NCI-H748 treated with DMSO at 0.1 percent for 48 hours (cell line): ENCODE measurements around the gene GTF2H2C.
"Not testable (repeated sequence)": the region's sequence is repeated elsewhere in the genome, so short reads cannot be mapped to it uniquely, and the experiment has no call there.

Source experiments
- DNase-seq: peaks from one replicate; lab custom pipeline; 2025; lab: John Stamatoyannopoulos, UW

The GTF2H2C gene

DNA sequence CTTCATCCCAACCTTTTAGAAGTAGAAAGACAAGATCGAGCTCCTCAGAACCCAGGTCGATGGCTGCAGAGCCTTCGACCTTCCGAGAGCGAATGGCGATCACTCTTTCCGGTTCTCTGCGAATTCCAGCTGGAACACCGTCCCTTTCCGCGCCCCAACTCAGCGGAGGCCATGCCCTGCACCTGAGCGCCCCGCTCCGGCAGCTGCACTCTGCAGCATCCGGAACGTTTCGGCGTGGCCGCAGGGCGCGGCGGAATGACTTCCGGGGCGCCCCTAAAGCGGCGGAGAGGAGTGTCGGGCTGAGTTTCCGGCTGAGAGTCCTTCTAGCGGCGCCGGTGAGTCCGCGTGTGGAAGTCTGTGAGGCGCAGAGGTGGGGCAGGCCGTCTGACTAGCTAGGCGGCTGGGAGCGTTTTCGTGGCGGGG is at the start of gene GTF2H2C:
Gene GTF2H2C, plus strand, starts transcription at position 284 of the 423 bp plus-strand sequence. CDS start 4,942 bp downstream, outside the sequence.
- not testable (repeated sequence) for DNase-seq

DNA sequence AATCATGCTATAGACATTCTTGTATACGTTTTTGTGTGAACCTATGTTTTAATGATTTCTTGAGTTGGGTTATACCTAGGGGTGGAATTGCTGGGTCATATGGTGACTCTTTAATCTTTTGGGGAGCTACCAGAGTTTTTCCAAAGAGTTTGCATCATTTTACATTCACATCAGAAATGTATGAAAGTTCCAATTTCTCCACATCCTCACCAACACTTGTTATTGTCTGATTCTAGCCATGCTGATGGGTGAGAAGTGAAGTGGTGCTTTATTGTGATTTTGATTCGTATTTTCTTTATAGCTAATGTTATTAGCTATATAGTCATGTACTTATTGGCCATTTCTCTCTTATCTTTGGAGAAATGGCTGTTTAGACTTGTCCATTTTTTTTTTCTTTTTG is 49.3 kb upstream of the GTF2H2C start:
- no peak for DNase-seq

DNA sequence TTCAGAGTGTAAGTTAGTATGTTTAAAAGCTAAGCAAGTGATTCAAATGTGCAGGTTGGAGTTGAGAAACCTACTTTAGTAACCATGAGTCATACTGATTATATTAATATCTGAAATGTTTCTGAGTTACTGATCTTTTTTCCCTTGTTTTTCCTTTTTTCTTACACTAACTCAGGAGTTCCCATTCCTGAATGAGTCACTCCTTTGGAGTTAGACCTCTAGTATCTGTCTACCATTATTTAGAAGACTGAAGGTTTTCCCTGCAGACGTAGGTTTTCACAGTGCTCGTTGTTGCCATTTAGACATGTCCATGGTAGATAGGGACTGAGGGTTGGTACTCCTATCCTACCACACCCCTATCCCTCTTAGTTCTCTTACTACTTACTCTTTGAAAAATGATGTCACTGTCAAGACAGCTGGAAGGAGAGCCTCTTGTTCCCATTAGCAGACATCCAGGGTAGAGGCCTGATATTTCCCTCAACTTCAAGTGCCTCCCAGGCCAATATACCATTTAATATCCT is 47.2 kb upstream of the GTF2H2C start:
- no peak for DNase-seq

DNA sequence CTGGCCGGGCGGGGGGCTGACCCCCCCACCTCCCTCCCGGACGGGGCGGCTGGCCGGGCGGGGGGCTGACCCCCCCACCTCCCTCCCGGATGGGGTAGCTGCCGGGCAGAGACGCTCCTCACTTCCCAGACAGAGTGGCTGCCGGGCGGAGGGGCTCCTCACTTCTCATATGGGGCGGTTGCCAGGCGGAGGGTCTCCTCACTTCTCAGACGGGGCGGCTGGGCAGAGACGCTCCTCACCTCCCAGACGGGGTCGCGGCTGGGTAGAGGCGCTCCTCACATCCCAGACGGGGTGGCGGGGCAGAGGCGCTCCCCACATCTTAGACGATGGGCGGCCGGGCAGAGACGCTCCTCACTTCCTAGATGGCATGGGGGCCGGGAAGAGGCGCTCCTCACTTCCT is 44.4 kb upstream of the GTF2H2C start:
- not testable (repeated sequence) for DNase-seq

DNA sequence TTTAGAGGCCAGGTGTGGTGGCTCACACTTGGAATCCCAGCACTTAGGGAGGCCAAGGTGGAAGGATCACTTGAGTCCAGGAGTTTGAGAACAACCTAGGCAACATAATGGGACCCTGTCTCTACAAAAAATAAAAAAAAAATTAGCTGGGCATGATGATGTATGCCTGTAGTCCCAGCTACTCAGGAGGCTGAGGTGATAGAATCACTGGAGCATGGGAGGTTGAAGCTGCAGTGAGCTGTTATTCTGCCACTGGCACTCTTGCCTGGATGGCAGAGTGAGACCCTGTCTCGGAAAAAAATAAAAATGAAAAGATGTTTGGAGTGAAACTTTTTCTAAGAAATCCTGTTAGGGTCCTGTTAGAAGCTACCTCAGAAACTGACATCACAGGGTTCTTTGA is 43.2 kb upstream of the GTF2H2C start:
- no peak for DNase-seq

DNA sequence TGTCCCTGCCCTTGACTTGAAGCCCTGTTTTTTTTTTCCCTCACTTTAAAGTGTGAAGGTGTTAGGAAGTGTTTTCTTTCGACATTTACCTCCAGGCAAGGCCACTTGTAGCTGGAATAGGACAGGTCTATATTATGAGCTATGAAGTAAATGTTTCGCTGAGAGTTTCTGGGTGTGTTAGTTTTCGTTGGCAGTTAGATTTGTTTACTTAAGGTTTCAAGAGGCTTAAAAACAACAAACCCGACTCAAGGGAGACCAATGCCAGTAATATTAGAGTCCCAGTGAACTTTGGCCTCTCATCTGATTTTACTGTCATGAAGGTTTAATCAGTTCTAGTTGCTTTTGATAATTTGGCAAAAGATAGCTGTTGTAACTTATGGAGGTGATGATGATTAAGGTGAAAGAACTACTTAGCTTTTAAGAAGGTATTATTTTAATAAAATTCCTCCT is 42.2 kb upstream of the GTF2H2C start:
- peak; percentile 87 for DNase-seq

DNA sequence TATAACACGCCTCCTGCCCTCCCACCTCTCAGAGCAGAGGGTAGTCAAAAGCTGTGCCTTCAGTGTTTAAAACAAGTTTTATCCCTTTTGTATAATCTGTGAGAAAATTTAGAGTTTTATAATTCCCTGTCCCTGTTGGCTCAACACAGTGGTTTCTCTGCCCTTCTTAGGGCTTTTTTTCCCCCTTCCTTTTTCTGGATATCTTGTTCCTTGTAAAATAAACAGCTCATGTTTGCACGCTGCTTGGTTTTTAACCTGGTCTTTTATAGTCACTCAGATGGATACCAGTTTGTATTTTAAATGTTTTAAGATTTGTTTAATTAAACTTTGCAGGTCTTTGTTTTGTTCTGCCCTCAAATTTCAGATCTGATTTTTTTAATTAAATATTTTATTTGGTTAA is 40.7 kb upstream of the GTF2H2C start:
- DNase-seq: no peak

DNA sequence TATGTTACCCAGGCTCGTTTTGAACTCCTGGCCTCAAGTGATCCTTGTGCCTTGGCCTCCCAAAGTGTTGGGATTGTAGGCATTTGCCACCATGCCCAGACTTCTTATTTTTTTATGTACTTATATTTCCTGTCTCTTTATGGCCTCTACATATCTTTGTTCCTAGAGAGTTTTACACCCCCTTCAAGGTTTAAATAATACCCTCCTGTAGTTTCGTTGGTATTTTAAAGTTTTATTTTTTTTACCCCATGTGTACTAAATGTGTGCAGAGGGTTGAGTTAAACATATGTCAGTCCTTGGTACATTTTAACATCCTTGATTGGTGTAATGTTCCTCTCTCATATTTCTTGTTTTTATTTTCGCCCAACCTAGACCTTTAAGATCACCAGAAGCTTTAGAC is 38.0 kb upstream of the GTF2H2C start:
- DNase-seq: no peak

DNA sequence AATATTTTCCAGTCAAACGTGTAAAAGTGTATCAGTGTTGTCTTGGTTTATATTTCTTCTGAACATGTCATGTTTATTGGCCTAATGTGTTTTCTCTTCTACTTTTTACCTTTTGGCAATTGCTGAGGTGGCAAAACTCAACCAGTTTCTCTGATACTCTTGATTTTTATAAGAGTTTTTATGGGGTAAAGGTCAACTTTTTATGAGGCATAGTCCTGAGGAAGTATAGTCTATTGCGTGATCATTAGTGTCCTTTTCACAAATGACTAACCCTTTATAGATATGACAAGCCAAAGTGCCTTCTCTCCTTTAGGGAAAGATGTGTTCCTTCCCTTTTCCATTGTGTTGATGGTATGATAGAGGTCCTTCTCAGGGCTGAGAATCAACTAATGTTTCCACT is 34.5 kb upstream of the GTF2H2C start:
- no peak for DNase-seq

DNA sequence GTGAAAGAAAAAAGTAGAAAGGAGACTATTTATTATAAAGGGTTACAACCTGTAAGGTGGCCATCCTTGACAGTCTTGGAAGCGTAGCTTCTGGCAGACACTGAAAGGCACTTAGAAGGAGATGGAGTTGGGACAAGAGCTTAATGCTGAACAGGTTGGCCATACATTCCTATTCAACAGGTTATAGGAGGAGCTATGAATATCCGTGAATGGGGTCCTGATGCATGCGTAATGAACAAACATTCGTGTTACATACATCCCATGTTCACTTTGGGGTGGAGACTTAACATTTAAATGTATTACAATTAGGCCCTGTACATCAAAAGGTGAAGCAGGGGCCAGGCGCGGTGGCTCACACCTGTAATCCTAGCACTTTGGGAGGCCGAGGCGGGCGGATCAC is 33.3 kb upstream of the GTF2H2C start:
- no peak for DNase-seq

DNA sequence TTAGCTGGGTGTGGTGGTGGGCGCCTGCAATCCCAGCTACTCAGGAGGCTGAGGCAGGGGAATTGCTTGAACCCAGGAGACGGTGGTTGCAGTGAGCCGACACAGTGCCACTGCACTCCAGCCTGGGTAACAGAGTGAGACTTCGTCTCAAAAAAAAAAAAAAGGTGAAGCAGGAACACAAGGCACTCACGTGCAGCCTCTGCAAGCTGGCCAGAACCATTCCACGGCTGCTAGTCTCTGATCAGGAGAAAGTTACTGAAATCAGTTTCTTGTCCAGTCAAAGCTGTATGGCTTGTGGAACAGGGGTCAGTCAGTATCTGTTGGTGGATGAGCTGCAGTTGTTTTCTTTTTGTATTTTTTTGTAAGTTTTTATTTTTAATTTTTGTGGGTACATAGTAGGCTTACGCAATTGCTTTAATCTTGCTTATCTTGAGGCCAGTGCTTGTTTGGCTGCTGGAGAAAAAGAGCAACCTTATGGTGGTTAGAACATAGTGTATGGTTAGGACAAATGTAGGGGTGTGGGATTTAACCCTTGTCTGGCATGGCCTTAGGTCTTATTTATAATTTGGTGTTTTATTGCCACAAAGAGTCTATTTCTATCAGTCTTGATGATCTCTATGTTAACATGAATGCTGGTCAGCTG is 32.7 kb upstream of the GTF2H2C start:
- no peak for DNase-seq

DNA sequence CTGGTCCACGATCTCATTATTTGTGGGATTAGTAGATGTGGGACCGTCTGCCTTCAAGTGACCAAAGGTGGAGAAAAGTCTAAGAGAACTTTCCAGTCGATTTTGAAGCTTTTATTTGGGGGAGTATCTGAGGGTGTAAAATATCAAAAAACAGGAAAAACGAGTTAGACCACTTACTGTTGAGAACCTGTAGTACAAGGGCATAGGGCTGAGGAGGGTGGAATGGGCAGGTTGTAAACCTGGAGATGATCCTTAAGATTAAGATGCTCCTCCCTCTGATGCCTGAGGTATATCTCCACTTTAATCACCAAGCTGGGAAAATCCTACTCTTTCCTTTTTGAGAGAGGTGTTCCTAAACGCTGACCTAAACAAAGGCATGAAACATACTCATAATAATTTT is 32.0 kb upstream of the GTF2H2C start:
- peak; percentile 21 for DNase-seq

DNA sequence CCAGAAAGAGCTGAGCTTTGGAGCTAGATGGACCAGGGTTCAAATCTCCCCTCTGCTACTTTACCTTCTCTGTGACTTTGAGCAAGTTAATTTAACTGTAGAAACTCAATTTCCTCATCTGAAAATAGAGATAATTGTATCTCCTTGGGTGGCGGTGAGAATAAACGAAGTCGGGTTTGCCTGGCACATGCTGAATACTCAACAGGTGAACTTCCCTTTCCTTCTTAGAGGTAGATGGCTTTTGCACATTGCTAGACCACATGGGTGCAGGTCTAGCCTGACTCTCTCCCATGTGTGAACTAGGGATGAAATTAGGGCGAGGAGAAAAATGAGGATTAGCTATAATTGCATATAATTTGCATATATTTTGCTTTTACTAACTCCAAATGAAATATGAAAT is 31.4 kb upstream of the GTF2H2C start:
- no peak for DNase-seq

DNA sequence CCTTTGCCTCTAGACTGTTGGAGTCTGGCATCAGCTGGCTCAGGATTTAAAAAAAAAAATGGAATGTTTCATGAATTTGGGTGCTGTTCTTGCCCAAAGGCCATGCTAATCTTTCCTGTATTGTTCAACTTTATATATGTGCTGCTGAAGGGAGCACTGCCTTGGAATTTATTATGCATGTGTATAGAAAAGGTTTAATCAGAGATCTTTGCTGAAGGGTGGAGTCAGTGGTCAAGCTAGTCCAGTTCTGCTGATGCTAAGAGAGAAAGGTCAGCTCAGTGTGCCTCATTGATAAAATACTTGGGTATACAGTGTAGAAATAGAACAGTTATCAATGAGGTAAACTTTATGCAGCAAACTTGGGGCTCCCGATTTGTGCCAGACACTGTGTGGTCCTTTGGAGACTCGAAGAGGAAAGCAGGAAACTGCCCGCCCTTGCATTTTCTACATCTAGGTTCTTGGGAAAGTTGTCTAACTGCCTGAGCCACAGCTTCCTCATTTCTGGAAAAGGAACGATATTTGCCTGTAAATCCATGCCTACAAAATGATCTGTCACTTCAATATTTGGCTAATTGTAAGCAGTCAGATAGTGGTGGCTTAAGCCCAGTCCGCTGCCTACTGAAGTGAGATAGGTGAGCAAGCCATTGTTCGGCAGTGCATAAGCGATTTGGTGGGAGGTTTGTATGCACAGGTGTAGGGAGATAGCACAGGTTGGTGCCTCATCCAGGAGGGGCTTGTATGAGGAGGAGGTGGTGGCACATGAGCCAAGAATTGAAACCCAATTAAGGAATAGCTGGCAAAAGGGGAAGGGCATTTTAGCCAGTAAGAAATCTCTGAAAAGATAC is 29.2 kb upstream of the GTF2H2C start:
- DNase-seq: no peak

DNA sequence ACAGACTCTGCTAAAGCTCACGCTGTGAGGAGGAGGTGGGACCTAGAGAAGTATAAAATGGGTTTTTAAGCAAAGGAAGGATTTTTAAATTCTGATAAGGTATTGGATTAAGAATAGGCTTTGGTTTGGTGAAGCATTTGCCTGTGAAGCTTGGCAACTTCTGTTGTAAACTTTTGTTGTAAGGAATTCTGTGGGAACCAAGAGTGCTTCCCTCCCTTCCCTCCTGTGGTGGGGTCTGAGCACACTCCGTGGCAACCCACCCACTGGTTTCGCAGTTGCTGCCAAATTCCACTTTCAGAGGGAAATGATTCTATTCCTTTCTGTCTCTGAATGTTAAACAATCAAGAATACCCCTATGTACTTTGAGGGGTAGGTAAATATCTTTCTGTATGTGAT is 28.6 kb upstream of the GTF2H2C start:
- DNase-seq: no peak

DNA sequence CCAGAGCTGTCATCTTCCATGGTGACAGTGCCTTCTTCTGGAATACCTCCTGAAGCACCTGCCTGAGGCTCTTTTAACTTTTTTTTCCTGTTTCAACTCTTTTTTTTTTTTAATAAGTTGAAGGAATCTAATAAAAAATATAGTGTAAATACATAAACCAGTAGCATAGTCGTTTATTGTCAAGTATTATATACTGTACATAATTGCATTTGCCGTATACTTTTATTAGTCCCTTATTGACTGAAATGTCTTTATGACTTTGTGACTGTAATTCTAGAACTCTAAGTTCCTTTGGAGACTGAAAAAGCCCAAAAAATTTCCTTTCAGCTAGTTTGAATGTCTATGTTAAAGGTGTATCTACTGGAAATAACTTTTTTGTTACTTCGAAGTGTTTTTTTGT is 22.1 kb upstream of the GTF2H2C start:
- DNase-seq: not testable (repeated sequence)

DNA sequence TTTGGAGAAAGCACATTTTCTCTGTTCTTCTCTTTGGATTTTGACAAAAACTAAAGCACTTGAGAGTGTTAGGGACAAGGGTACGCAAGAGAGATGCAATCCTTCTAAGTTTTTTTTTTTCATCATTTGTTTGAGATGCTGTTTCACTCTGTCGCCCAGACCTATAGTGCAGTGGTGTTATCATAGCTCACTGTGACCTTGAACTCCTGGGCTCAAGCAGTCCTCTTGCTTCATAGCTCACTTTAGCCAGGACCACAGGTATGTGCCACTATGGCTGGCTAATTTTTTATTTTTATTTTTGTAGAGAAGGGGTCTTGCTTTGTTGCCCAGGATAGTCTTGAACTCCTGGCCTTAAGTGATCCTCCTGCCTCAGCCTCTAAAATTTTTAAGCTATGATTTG is 21.3 kb upstream of the GTF2H2C start:
- not testable (repeated sequence) for DNase-seq

DNA sequence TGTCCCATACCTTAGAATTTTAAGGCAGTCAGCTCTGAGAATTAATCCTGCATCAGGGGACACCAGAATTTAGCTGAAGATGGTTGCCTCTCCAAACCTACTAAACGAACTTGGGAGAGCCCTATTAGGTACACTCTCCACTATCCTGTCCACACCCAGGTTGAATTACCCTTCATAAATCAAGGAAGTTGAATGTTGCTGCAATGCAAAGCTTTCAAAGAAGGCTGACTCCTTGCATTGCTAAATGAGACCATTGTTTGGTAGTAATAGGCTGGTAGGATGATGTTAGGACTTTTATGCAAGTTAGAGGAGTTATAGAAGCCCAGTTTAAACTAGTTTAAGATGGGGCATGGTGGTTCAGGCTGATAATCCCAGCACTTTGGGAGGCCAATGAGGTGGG is 18.6 kb upstream of the GTF2H2C start:
- not testable (repeated sequence) for DNase-seq

DNA sequence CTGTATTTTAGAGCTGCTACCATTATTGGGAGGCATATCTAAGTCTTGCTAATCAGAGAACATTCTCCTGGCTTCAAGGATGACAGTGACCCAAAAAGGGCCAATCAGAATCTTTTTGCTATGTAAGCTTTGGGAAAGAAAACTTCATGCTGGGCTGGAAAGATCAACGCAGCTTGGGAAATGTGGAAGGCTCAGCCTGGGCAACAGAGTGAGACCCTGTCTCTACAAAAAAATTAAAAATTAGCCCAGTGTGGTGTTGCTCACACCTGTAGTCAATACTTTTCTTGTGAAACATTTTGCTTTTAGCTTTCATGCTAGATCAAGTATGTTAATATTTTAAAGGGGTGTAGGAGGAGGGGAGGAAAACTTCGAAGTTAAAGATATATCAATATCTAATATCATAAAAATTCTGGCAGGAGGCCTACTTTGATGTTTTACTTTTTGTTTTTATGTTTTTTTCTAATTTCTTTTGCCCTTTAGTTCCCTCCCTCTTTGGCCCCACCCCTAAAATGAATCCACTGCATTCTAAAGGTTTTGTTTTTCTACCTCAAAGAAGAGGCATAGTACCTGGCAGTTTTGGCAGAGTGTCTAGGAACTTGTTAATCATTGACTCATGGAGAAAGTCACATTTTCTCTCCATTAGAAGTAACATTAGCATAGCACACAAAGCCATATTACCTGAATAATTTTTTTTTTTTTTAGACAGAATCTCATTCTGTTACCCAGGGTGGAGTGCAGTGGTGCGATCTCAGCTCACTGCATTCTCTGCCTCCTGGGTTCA is 17.0 kb upstream of the GTF2H2C start:
- DNase-seq: not testable (repeated sequence)

DNA sequence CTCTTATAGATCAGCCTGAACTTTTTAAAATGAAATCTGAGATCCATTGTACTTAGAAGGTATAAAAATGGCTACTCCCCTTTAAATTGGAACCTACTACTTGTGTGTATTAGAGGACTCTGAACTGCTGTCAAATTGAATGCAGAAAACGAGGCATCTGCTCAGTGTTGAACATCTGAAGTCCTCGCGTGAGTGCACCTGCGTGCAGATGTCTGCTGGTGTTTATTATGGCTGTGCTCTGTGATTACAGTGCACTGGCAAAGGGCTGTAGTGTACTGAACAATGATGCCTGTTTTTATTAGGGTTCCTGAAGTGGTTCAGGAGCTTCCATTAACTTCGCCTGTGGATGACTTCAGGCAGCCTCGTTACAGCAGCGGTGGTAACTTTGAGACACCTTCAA is 15.4 kb upstream of the GTF2H2C start:
- not testable (repeated sequence) for DNase-seq

DNA sequence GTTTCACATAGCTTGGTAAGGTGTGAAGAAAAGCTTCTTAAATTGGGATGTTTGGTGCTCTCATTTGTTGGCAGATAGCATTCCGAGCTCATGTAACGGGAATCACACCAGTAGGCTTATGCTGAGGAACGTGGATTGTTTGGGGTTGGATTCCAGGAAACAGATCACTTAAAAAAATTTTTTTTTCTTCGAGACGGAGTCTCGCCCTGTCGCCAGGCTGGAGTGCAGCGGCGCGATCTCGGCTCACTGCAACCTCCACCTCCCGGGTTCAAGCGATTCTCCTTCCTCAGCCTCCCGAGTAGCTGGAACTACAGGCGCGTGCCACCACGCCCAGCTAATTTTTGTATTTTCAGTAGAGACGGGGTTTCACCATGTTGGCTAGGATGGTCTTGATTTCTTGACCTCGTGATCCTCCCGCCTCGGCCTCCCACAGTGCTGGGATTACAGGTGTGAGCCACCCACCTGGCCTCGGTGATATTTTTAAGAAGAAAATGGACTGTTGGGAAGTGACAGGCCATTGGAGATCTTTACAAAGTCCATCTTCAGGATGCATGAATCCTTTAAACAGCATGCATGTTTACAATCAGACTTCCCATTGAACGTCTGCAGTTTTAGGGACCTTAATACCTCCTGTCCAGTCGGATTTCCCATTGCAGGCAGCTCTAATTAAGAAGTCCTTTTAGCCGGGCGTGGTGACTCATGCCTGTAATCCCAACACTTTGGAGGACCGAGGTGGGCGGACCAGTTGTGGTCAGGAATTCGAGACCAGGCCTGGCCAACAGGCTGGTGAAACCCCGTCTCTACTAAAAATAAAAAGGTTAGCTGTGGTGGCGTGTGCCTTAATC is 818 bp downstream of the GTF2H2C start:
- DNase-seq: not testable (repeated sequence)
